HK-2 (cell line): ENCODE data around the gene CHERP.

Source experiments
- DNase-seq: peaks from one replicate; pipeline ENCODE4 v3.0.0-alpha.2; 2018; ENCODE audit not compliant: unreplicated experiment

The CHERP gene

GRCh38 chr19:16542045-16542909 is at the start of gene CHERP:
Gene CHERP (minus strand): TSS chr19:16542437. CDS start chr19:16542378, 59 bp downstream.
- DNase-seq = peak; percentile 93

GRCh38 chr19:16590876-16591802 is 48.9 kb upstream of the CHERP start:
- no peak for DNase-seq

- DNase-seq = no peak
Observed at GRCh38 chr19:16589917-16590316, 47.7 kb upstream of the CHERP start.

GRCh38 chr19:16588824-16589577 is 46.8 kb upstream of the CHERP start:
- DNase-seq = no peak

GRCh38 chr19:16587833-16588823 is 45.9 kb upstream of the CHERP start:
- no peak for DNase-seq

GRCh38 chr19:16586991-16587832 is 45.0 kb upstream of the CHERP start:
- peak; percentile 51 for DNase-seq

- no peak for DNase-seq
Observed at GRCh38 chr19:16586477-16586871, 44.2 kb upstream of the CHERP start.

- DNase-seq = no peak
Observed at GRCh38 chr19:16585808-16586476, 43.7 kb upstream of the CHERP start.

GRCh38 chr19:16585094-16585801 is 43.0 kb upstream of the CHERP start:
- DNase-seq = no peak

- peak; percentile 81 for DNase-seq
Observed at GRCh38 chr19:16584248-16585093, 42.2 kb upstream of the CHERP start.

- DNase-seq = no peak
Observed at GRCh38 chr19:16582486-16583261, 40.4 kb upstream of the CHERP start.

- DNase-seq = no peak
Observed at GRCh38 chr19:16581971-16582343, 39.7 kb upstream of the CHERP start.

GRCh38 chr19:16581145-16581970 is 39.1 kb upstream of the CHERP start:
- DNase-seq = no peak

GRCh38 chr19:16579381-16579780 is 37.1 kb upstream of the CHERP start:
- DNase-seq = no peak

GRCh38 chr19:16577531-16577985 is 35.3 kb upstream of the CHERP start:
- DNase-seq = no peak
